ENCODE data around the gene C18orf32. TPM values are rescaled to one million over a fixed set of nuclear protein-coding genes. Genes with fewer than 3 reads are reported as not detected.

C18orf32 gene
- total RNA-seq, 5 donors from 2014 or later (not counting 1 experiment from before 2014, with no cell fraction given), result 26.0 to 45.2 (median 40.2) TPM

- ATAC-seq (replicated peaks in 1 of 4) (no peak), DNase-seq (no peak)
- Mint-ChIP-seq H3K9me3 (peaks cover 0 to 3% (median 0%) of the 10 kb centered on the region in 3 donors), H3K36me3 (no peaks in the 10 kb centered on the region), H3K4me3 (no peak overlapping the region), H3K27me3 (peaks cover 0 to 3% of the 10 kb centered on the region in 2 donors), H3K27ac (no peak overlapping the region), H3K4me1 (no peaks in the 10 kb centered on the region)
- POLR2A ChIA-PET, result interaction anchor here in 1 of 2 donors (0.7 kb wide), 1 partner anchor 19 kb away, joined by 8 read pairs; no protein-coding TSS in a partner anchor
- CTCF ChIA-PET, result interaction anchor here in 1 of 2 donors (0.6 kb wide), 1 partner anchor 38 kb away, joined by 4 read pairs; no protein-coding TSS in a partner anchor
- Histone ChIP-seq H3K36me3 (ENCODE audit: control insufficient read depth in 2 of 2, extremely low read depth in 1 of 2, insufficient read depth in 1 of 2, low read length in 1 of 2) (no peaks in the 10 kb centered on the region), H3K9me3 (no peaks in the 10 kb centered on the region), H3K27me3 (replicated peaks in 1 of 2; ENCODE audit: control insufficient read depth in 2 of 2, extremely low read depth in 1 of 2, insufficient read depth in 2 of 2, low read length in 1 of 2) (peaks cover 0 to 7% of the 10 kb centered on the region in 2 experiments), H3K4me1 (ENCODE audit: control insufficient read depth in 1 of 2, extremely low read depth in 1 of 2, insufficient read depth in 2 of 2, low read length in 2 of 2) (no peaks in the 10 kb centered on the region), H3K27ac (ENCODE audit: low read length) (no peak overlapping the region), H3K4me3 (ENCODE audit: control insufficient read depth in 1 of 2, extremely low read depth in 1 of 2, low read length in 1 of 2) (no peak overlapping the region)
- 90% methylated on average over 2 of the region's 2 CpGs for WGBS (ENCODE audit: insufficient coverage)
Observed at GRCh38 chr18:49467019-49467563, 19.9 kb downstream of the C18orf32 start.

DNA sequence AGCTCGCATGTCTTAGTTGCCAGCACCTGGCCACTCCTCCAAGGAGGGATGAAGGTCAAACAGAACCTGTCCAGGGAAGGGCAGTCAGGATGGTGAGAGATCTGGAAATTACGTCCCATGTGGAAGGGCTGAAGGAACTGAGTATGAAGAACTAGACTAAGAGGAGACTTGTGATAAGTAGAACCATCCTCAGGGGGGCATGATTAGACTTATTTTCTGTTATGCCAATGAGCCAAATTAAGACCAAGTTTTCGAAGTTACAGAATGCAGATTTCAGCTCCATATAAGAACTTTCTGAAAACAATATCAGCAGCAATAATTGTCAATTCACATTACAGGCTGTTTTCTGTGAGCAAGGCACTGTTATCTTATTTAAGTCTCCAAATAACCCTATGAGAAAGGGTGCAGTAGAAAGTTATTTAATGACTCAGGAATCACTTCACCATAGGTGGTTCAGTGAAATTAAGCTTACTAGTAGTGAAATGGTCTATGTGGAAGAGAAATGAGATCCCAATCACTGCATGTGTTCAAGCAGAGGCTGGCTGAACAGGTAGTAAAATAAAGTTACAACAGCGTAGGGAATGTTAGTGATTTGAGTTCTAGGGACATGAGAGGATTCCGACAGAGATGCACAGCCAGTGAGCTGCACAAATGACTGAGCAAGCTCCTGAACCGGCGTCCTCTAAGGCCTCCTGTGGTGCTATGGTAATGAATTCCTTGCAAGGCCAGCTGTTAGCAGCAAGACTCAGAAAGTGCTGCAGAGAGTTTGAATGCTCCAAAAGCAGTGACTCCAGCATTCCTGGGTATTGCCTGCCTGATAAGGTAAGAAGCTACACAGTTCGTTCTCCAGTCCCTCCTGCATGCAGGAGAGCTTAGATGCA, 22.1 kb downstream of the C18orf32 start:
- H3K9me3 ChIP-seq, result no peaks in the 10 kb centered on the region
- ChIA-PET CTCF (no interaction called here), POLR2A (no interaction called here)
- Mint-ChIP-seq H3K4me3 (no peak overlapping the region), H3K9me3 (no peaks in the 10 kb centered on the region), H3K27me3 (peaks cover 0 to 3% of the 10 kb centered on the region in 2 donors), H3K4me1 (peaks cover 5 to 10% (median 9%) of the 10 kb centered on the region in 3 donors), H3K36me3 (no peaks in the 10 kb centered on the region), H3K27ac (no peak overlapping the region)
- DNase-seq (no peak), ATAC-seq (replicated peaks in 1 of 4) (no peak)
- H3K27me3 ChIP-seq (replicated peaks in 1 of 2; ENCODE audit: control insufficient read depth in 2 of 2, extremely low read depth in 1 of 2, insufficient read depth in 2 of 2, low read length in 1 of 2), result peaks cover 0 to 4% of the 10 kb centered on the region in 2 experiments
- peaks cover 2 to 7% of the 10 kb centered on the region in 2 experiments for H3K4me1 ChIP-seq (ENCODE audit: control insufficient read depth in 1 of 2, extremely low read depth in 1 of 2, insufficient read depth in 2 of 2, low read length in 2 of 2)
- WGBS (ENCODE audit: insufficient coverage), result 90% methylated on average over 6 of the region's 8 CpGs
- H3K36me3 ChIP-seq (ENCODE audit: control insufficient read depth in 2 of 2, extremely low read depth in 1 of 2, insufficient read depth in 1 of 2, low read length in 1 of 2), result no peaks in the 10 kb centered on the region
- H3K4me3 ChIP-seq (ENCODE audit: control insufficient read depth in 1 of 2, extremely low read depth in 1 of 2, low read length in 1 of 2), result no peak overlapping the region
- no peak overlapping the region for H3K27ac ChIP-seq (ENCODE audit: low read length)

DNA sequence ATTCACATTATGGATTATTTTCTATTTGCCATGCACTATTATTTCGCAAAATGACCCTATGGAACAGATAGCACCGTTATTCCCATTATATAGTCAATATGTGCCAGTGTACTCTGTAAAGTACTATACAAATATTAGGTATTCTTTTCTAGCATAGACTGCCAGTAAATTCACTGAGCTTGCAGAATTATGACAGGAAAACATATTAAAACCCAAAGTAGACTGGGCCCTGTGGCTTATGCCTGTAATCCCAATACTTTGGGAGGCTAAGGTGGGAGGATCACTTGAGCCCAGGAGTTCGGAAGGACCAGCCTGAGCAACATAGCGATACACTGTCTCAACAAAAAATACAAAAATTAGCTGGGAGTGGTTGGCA, 25.4 kb downstream of the C18orf32 start:
- no peak for ATAC-seq (replicated peaks in 1 of 4)
- ChIA-PET CTCF (interaction anchor here (0.7 to 1.2 kb wide), 3 partner anchors 25 to 721 kb away, joined by 3 to 7 read pairs (median 3); partner anchors contain the start of gene C18orf32 (in 1 of the 2)), POLR2A (interaction anchor here in 1 of 2 donors (0.7 kb wide), 1 partner anchor 39 kb away, joined by 7 read pairs; no protein-coding TSS in a partner anchor)
- Histone ChIP-seq H3K27ac (ENCODE audit: low read length) (no peak overlapping the region), H3K9me3 (no peaks in the 10 kb centered on the region), H3K4me3 (ENCODE audit: control insufficient read depth in 1 of 2, extremely low read depth in 1 of 2, low read length in 1 of 2) (no peak overlapping the region), H3K36me3 (ENCODE audit: control insufficient read depth in 2 of 2, extremely low read depth in 1 of 2, insufficient read depth in 1 of 2, low read length in 1 of 2) (no peaks in the 10 kb centered on the region), H3K4me1 (ENCODE audit: control insufficient read depth in 1 of 2, extremely low read depth in 1 of 2, insufficient read depth in 2 of 2, low read length in 2 of 2) (peaks cover 6 to 16% of the 10 kb centered on the region in 2 experiments), H3K27me3 (replicated peaks in 1 of 2; ENCODE audit: control insufficient read depth in 2 of 2, extremely low read depth in 1 of 2, insufficient read depth in 2 of 2, low read length in 1 of 2) (no peaks in the 10 kb centered on the region)
- Mint-ChIP-seq H3K4me1 (peaks cover 37 to 40% (median 39%) of the 10 kb centered on the region in 3 donors), H3K36me3 (no peaks in the 10 kb centered on the region), H3K27ac (peak overlapping the region; percentile 13 to 97), H3K9me3 (no peaks in the 10 kb centered on the region), H3K4me3 (peak overlapping the region; percentile 77 to 90 (median 88)), H3K27me3 (peaks cover 0 to 1% of the 10 kb centered on the region in 2 donors)
- WGBS (ENCODE audit: insufficient coverage), result no CpG with 5 or more reads among the region's 4 CpGs
- DNase-seq, result no peak

DNA sequence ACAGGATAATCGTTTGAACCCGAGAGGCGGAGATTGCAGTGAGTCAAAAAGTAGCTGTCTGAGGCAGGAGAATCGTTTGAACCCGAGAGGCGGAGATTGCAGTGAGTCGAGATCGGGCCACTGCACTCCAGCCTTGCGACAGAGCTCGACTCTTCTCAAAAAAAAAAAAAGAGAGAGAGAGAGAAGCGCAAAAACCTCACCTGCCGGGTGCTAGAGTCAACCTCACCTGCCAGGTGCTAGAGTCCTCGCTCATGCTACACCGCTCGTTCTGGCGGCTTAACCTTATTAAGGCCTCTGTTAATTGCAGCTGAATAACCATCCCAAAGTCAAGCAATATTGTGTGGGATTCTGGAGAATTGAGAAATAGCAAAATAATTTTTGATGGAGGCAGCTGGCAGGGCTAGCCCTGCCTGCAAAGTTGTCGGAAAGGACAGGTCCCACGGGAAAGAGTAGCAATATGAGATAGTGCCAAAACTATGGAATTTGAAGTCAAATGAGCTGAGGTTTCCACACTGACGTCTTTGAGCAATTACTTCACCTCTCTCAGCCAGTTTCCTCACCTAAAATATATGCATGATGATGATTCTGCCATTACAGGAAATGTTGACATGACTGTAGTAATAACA, 25.9 kb downstream of the C18orf32 start:
- H3K9me3 ChIP-seq, result no peaks in the 10 kb centered on the region
- POLR2A ChIA-PET, result interaction anchor here in 1 of 2 donors (0.7 kb wide), 2 partner anchors 26 to 40 kb away, joined by 3 to 7 read pairs; partner anchors contain the start of gene C18orf32
- peak in 7 of 35 experiments; percentile 3 to 15 (median 6) for DNase-seq
- peak; percentile 17 to 22 (median 18) for ATAC-seq (replicated peaks in 1 of 4)
- peak overlapping the region; percentile 82 to 85 for H3K4me3 ChIP-seq (ENCODE audit: control insufficient read depth in 1 of 2, extremely low read depth in 1 of 2, low read length in 1 of 2)
- peaks cover 6 to 16% of the 10 kb centered on the region in 2 experiments for H3K4me1 ChIP-seq (ENCODE audit: control insufficient read depth in 1 of 2, extremely low read depth in 1 of 2, insufficient read depth in 2 of 2, low read length in 2 of 2)
- Mint-ChIP-seq H3K27ac (peak overlapping the region; percentile 89 to 97), H3K27me3 (peaks cover 0 to 1% of the 10 kb centered on the region in 2 donors), H3K4me3 (peak overlapping the region; percentile 77 to 90 (median 88)), H3K4me1 (peaks cover 41 to 45% (median 44%) of the 10 kb centered on the region in 3 donors), H3K36me3 (no peaks in the 10 kb centered on the region), H3K9me3 (no peaks in the 10 kb centered on the region)
- no peaks in the 10 kb centered on the region for H3K36me3 ChIP-seq (ENCODE audit: control insufficient read depth in 2 of 2, extremely low read depth in 1 of 2, insufficient read depth in 1 of 2, low read length in 1 of 2)
- CTCF ChIA-PET, result interaction anchor here (0.6 to 1.2 kb wide), 5 partner anchors 23 to 782 kb away, joined by 3 to 7 read pairs (median 3); partner anchors contain the start of gene C18orf32 (in 1 of the 2)
- WGBS (ENCODE audit: insufficient coverage), result 32% methylated on average over 6 of the region's 19 CpGs
- H3K27me3 ChIP-seq (replicated peaks in 1 of 2; ENCODE audit: control insufficient read depth in 2 of 2, extremely low read depth in 1 of 2, insufficient read depth in 2 of 2, low read length in 1 of 2), result no peaks in the 10 kb centered on the region
- peak overlapping the region; percentile 22 for H3K27ac ChIP-seq (ENCODE audit: low read length)

- ChIA-PET POLR2A (interaction anchor here (0.6 to 1.8 kb wide), 5 partner anchors 17 to 896 kb away, joined by 4 to 9 read pairs (median 9); partner anchors contain the start of gene C18orf32 (in 1 of the 2)), CTCF (interaction anchor here (0.6 to 1.2 kb wide), 6 partner anchors 13 to 504 kb away, joined by 3 to 5 read pairs (median 4); no protein-coding TSS in a partner anchor)
- Mint-ChIP-seq H3K27me3 (no peaks in the 10 kb centered on the region), H3K36me3 (no peaks in the 10 kb centered on the region), H3K4me1 (peaks cover 52 to 56% (median 55%) of the 10 kb centered on the region in 3 donors), H3K9me3 (no peaks in the 10 kb centered on the region), H3K27ac (peak overlapping the region; percentile 58 to 65), H3K4me3 (peak overlapping the region; percentile 77 to 90 (median 88))
- peak in 3 of 4 experiments; percentile 2 to 30 (median 28) for ATAC-seq (replicated peaks in 1 of 4)
- Histone ChIP-seq H3K27ac (ENCODE audit: low read length) (no peak overlapping the region), H3K36me3 (ENCODE audit: control insufficient read depth in 2 of 2, extremely low read depth in 1 of 2, insufficient read depth in 1 of 2, low read length in 1 of 2) (no peaks in the 10 kb centered on the region), H3K4me1 (ENCODE audit: control insufficient read depth in 1 of 2, extremely low read depth in 1 of 2, insufficient read depth in 2 of 2, low read length in 2 of 2) (peaks cover 6 to 16% of the 10 kb centered on the region in 2 experiments), H3K27me3 (replicated peaks in 1 of 2; ENCODE audit: control insufficient read depth in 2 of 2, extremely low read depth in 1 of 2, insufficient read depth in 2 of 2, low read length in 1 of 2) (no peaks in the 10 kb centered on the region), H3K4me3 (ENCODE audit: control insufficient read depth in 1 of 2, extremely low read depth in 1 of 2, low read length in 1 of 2) (peak overlapping the region; percentile 82 to 85), H3K9me3 (no peaks in the 10 kb centered on the region)
- 56% methylated on average over 5 of the region's 16 CpGs for WGBS (ENCODE audit: insufficient coverage)
- DNase-seq, result peak in 13 of 35 experiments; percentile 2 to 22 (median 10)
Observed at GRCh38 chr18:49459404-49460171, 27.4 kb downstream of the C18orf32 start.
